Measurements from ENCODE around the gene C17orf107. TPM values are rescaled to one million over a fixed set of nuclear protein-coding genes. Genes with fewer than 3 reads are reported as not detected.

Gene C17orf107
- total RNA-seq, 4 donors from 2014 or later: 1.8 to 3.2 (median 2.1) TPM; not detected in 1

DNA sequence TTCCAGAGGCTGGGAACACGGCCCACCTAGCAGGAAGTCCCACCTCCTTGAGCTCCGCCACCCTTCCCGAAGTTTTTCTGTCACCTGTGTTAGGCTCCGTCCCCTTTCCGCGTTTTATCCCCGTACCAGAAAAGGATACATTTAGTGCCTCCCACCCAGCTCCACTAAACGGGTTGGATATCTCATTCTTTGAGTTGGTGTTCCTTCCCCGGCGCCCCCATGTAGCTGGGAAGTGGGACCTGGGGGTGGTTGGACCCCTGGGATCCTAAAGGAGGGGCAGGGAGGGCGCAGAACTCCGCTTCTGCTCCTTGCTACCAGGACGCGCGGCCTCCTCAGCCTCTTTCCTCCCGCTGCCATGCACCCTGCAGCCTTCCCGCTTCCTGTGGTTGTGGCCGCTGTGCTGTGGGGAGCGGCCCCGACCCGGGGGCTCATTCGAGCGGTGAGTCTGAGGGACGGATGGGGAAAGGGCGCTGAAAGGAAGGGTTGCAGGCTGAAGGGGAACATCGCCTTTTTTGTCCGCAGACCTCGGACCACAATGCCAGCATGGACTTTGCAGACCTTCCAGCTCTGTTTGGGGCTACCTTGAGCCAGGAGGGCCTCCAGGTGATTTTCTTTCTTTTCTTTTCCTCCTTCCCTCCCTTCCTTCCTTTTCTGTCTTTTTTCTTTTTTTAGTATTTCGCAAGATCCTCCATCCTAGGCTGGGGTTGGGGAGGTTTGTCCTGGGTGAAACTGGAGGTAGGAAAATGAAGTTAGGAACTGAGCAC is 41.4 kb downstream of the C17orf107 start:
- no peak for TF ChIP-seq EP300 (IDR thresholded peaks at IDR 0.05; ENCODE audit: low read depth)
- TF ChIP-seq POLR2A (IDR thresholded peaks at IDR 0.05): no peak
- TF ChIP-seq, protein P1, sequence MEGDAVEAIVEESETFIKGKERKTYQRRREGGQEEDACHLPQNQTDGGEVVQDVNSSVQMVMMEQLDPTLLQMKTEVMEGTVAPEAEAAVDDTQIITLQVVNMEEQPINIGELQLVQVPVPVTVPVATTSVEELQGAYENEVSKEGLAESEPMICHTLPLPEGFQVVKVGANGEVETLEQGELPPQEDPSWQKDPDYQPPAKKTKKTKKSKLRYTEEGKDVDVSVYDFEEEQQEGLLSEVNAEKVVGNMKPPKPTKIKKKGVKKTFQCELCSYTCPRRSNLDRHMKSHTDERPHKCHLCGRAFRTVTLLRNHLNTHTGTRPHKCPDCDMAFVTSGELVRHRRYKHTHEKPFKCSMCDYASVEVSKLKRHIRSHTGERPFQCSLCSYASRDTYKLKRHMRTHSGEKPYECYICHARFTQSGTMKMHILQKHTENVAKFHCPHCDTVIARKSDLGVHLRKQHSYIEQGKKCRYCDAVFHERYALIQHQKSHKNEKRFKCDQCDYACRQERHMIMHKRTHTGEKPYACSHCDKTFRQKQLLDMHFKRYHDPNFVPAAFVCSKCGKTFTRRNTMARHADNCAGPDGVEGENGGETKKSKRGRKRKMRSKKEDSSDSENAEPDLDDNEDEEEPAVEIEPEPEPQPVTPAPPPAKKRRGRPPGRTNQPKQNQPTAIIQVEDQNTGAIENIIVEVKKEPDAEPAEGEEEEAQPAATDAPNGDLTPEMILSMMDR (IDR thresholded peaks at IDR 0.05): no peak
- no peak for TF ChIP-seq POLR2AphosphoS5 (IDR thresholded peaks at IDR 0.05)
- peak overlapping the region; percentile 68 to 84 (median 75) for H3K4me3 ChIP-seq
- 0 to 2% methylated on average over 8 to 29 of the region's 29 CpGs for WGBS, 2 donors (ENCODE audit: low coverage in 1 of 2)
- DNase-seq: peak; percentile 82
- in situ Hi-C loops (cut with MboI; ENCODE audit: low pct_ligation_motif_present in 1 of 4, low pct_unique_long_range_greater_than_20kb in 1 of 4, low sequenced_read_pairs in 3 of 4) (no loop called here), intact Hi-C loops (cut with DNase I; ENCODE audit: low total_unique reads) (no loop called here)
- H3K27ac ChIP-seq: peak overlapping the region; percentile 96 to 97 (median 96)
- peaks cover 0 to 14% (median 4%) of the 10 kb centered on the region in 4 donors for H3K36me3 ChIP-seq
- peaks cover 38 to 66% (median 39%) of the 10 kb centered on the region in 4 donors for H3K4me1 ChIP-seq
- no peaks in the 10 kb centered on the region for H3K9me3 ChIP-seq
- no peaks in the 10 kb centered on the region for H3K27me3 ChIP-seq

- H3K4me1 ChIP-seq: peaks cover 43 to 71% (median 44%) of the 10 kb centered on the region in 4 donors
- no peaks in the 10 kb centered on the region for H3K27me3 ChIP-seq
- no peak for DNase-seq
- TF ChIP-seq POLR2AphosphoS5 (IDR thresholded peaks at IDR 0.05): no peak
- TF ChIP-seq, protein P1 (IDR thresholded peaks at IDR 0.05): no peak
- no peak for TF ChIP-seq POLR2A (IDR thresholded peaks at IDR 0.05)
- no peak for TF ChIP-seq EP300 (IDR thresholded peaks at IDR 0.05; ENCODE audit: low read depth)
- peaks cover 0 to 14% (median 4%) of the 10 kb centered on the region in 4 donors for H3K36me3 ChIP-seq
- H3K27ac ChIP-seq: peak overlapping the region; percentile 96 to 97 (median 96)
- H3K9me3 ChIP-seq: no peaks in the 10 kb centered on the region
- H3K4me3 ChIP-seq: peak overlapping the region; percentile 68 to 84 (median 75)
- intact Hi-C loops (cut with DNase I; ENCODE audit: low total_unique reads): no loop called here
- 26 to 33% methylated on average over 3 to 4 of the region's 4 CpGs for WGBS, 2 donors (ENCODE audit: low coverage in 1 of 2)
- in situ Hi-C loops (cut with MboI; ENCODE audit: low pct_ligation_motif_present in 1 of 4, low pct_unique_long_range_greater_than_20kb in 1 of 4, low sequenced_read_pairs in 3 of 4): no loop called here
Measured at GRCh38 chr17:4941319-4941610, 41.9 kb downstream of the C17orf107 start.

GRCh38 chr17:4942760-4943508 is 43.6 kb downstream of the C17orf107 start:
- no peak overlapping the region for H3K4me3 ChIP-seq
- H3K27ac ChIP-seq: peak overlapping the region in 2 of 4 donors; percentile 100
- TF ChIP-seq, protein P1 (IDR thresholded peaks at IDR 0.05): no peak
- TF ChIP-seq EP300 (IDR thresholded peaks at IDR 0.05; ENCODE audit: low read depth) (no peak), POLR2A (IDR thresholded peaks at IDR 0.05) (no peak), POLR2AphosphoS5 (IDR thresholded peaks at IDR 0.05) (no peak)
- intact Hi-C loops (cut with DNase I; ENCODE audit: low total_unique reads): no loop called here
- no peak for DNase-seq
- in situ Hi-C loops (cut with MboI; ENCODE audit: low pct_ligation_motif_present in 1 of 4, low pct_unique_long_range_greater_than_20kb in 1 of 4, low sequenced_read_pairs in 3 of 4): no loop called here
- H3K9me3 ChIP-seq: no peaks in the 10 kb centered on the region
- 77 to 79% methylated on average over 6 to 13 of the region's 13 CpGs for WGBS, 2 donors (ENCODE audit: low coverage in 1 of 2)
- H3K4me1 ChIP-seq: peaks cover 48 to 78% (median 50%) of the 10 kb centered on the region in 4 donors
- H3K36me3 ChIP-seq: peaks cover 0 to 6% (median under 1%) of the 10 kb centered on the region in 4 donors
- H3K27me3 ChIP-seq: no peaks in the 10 kb centered on the region

DNA sequence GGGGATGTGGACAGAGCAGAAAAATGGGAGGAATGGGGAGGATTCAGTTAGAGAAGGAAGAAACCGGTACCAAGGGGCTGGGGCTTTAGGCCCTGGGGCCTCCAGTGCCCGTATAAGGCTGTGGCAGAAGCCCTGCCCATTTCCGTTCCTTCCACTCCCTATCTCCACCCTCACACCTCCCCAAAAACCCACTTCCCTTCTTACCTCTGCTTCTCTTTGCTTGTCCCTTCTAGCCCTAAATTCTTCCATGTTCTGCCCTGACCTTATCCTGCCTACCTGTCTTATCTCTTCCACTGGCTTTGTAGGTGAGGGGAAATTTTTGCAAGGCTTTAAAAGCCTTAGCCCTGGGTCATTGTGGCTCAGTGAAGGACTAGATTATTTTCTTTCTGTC is 44.8 kb downstream of the C17orf107 start:
- peak; percentile 37 for DNase-seq
- Histone ChIP-seq H3K27ac (peak overlapping the region; percentile 95 to 100 (median 100)), H3K4me1 (peaks cover 36 to 65% (median 39%) of the 10 kb centered on the region in 4 donors), H3K27me3 (no peaks in the 10 kb centered on the region), H3K36me3 (peaks cover 0 to 6% (median 0%) of the 10 kb centered on the region in 4 donors), H3K9me3 (no peaks in the 10 kb centered on the region), H3K4me3 (no peak overlapping the region)
- no peak for TF ChIP-seq EP300 (IDR thresholded peaks at IDR 0.05; ENCODE audit: low read depth)
- TF ChIP-seq POLR2AphosphoS5 (IDR thresholded peaks at IDR 0.05): no peak
- TF ChIP-seq POLR2A (IDR thresholded peaks at IDR 0.05): no peak
- TF ChIP-seq, protein P1 (IDR thresholded peaks at IDR 0.05): no peak
- intact Hi-C loops (cut with DNase I; ENCODE audit: low total_unique reads) (no loop called here), in situ Hi-C loops (cut with MboI; ENCODE audit: low pct_ligation_motif_present in 1 of 4, low pct_unique_long_range_greater_than_20kb in 1 of 4, low sequenced_read_pairs in 3 of 4) (no loop called here)
- 27 to 68% methylated on average over 3 of the region's 3 CpGs for WGBS, 2 donors (ENCODE audit: low coverage in 1 of 2)
